ENCODE results near the gene INTS15. TPM values are rescaled to one million over a fixed set of nuclear protein-coding genes. Genes with fewer than 3 reads are reported as not detected.

Gene INTS15
- total RNA-seq, 2 experiments from 2014 or later = 33.0 to 40.9 TPM

GRCh38 chr7:6654113-6654841, 64.5 kb downstream of the INTS15 start:
- H4K20me1 ChIP-seq (ENCODE audit: insufficient read depth, low read length) = no peaks in the 10 kb centered on the region
- TF ChIP-seq EZH2phosphoT487 (IDR thresholded peaks at IDR 0.05; ENCODE audit: borderline replicate concordance, low read depth, low read length) (no peak), CTCF (conservative IDR thresholded peaks at IDR 0.05; ENCODE audit: low read length) (no peak)
- no peak overlapping the region for H3K27ac ChIP-seq (ENCODE audit: low read depth, low read length, poor library complexity, severe bottlenecking)
- intact Hi-C loops (cut with micrococcal nuclease; ENCODE audit: unreplicated experiment) = no loop called here
- H3K9me2 ChIP-seq (ENCODE audit: insufficient read depth, low read length) = no peaks in the 10 kb centered on the region
- no peak for DNase-seq (ENCODE audit: low spot score)
- H3K79me2 ChIP-seq (ENCODE audit: insufficient read depth, low read depth, low read length) = no peaks in the 10 kb centered on the region
- BruUV-seq (replicated peaks) = no TSS peak
- H3K4me1 ChIP-seq (ENCODE audit: insufficient read depth, low read length, poor library complexity, severe bottlenecking) = no peaks in the 10 kb centered on the region
- no peak overlapping the region for H3K4me3 ChIP-seq (ENCODE audit: low read depth, low read length, poor library complexity, severe bottlenecking)
- H3K4me2 ChIP-seq (ENCODE audit: low read length) = no peak overlapping the region
- H3K36me3 ChIP-seq (ENCODE audit: insufficient read depth, low read length) = peaks cover 55% of the 10 kb centered on the region
- POLR2A ChIA-PET = no interaction called here
- H2AFZ ChIP-seq (ENCODE audit: low read length) = no peak overlapping the region
- CTCF ChIA-PET (ENCODE audit: unreplicated experiment) = no interaction called here
- no peaks in the 10 kb centered on the region for H3K9me3 ChIP-seq (ENCODE audit: low read length)

GRCh38 chr7:6654842-6655610, 65.2 kb downstream of the INTS15 start:
- no TSS peak for BruUV-seq (replicated peaks)
- no peaks in the 10 kb centered on the region for H3K9me2 ChIP-seq (ENCODE audit: insufficient read depth, low read length)
- H3K79me2 ChIP-seq (ENCODE audit: insufficient read depth, low read depth, low read length) = no peaks in the 10 kb centered on the region
- no peaks in the 10 kb centered on the region for H4K20me1 ChIP-seq (ENCODE audit: insufficient read depth, low read length)
- H3K4me2 ChIP-seq (ENCODE audit: low read length) = no peak overlapping the region
- no peaks in the 10 kb centered on the region for H3K9me3 ChIP-seq (ENCODE audit: low read length)
- intact Hi-C loops (cut with micrococcal nuclease; ENCODE audit: unreplicated experiment) = no loop called here
- no peak overlapping the region for H2AFZ ChIP-seq (ENCODE audit: low read length)
- H3K27ac ChIP-seq (ENCODE audit: low read depth, low read length, poor library complexity, severe bottlenecking) = no peak overlapping the region
- no peak for DNase-seq (ENCODE audit: low spot score)
- ChIA-PET POLR2A (no interaction called here), CTCF (ENCODE audit: unreplicated experiment) (no interaction called here)
- peaks cover 47% of the 10 kb centered on the region for H3K36me3 ChIP-seq (ENCODE audit: insufficient read depth, low read length)
- H3K4me3 ChIP-seq (ENCODE audit: low read depth, low read length, poor library complexity, severe bottlenecking) = no peak overlapping the region
- TF ChIP-seq EZH2phosphoT487 (IDR thresholded peaks at IDR 0.05; ENCODE audit: borderline replicate concordance, low read depth, low read length) = no peak
- H3K4me1 ChIP-seq (ENCODE audit: insufficient read depth, low read length, poor library complexity, severe bottlenecking) = no peaks in the 10 kb centered on the region

- CTCF ChIA-PET (ENCODE audit: unreplicated experiment) = no interaction called here
- intact Hi-C loops (cut with micrococcal nuclease; ENCODE audit: unreplicated experiment) = no loop called here
- no peaks in the 10 kb centered on the region for H3K4me1 ChIP-seq (ENCODE audit: insufficient read depth, low read length, poor library complexity, severe bottlenecking)
- no peak for DNase-seq (ENCODE audit: low spot score)
- peaks cover 40% of the 10 kb centered on the region for H3K36me3 ChIP-seq (ENCODE audit: insufficient read depth, low read length)
- H3K27ac ChIP-seq (ENCODE audit: low read depth, low read length, poor library complexity, severe bottlenecking) = no peak overlapping the region
- H3K4me2 ChIP-seq (ENCODE audit: low read length) = no peak overlapping the region
- POLR2A ChIA-PET = no interaction called here
- H2AFZ ChIP-seq (ENCODE audit: low read length) = no peak overlapping the region
- H3K79me2 ChIP-seq (ENCODE audit: insufficient read depth, low read depth, low read length) = no peaks in the 10 kb centered on the region
- TF ChIP-seq EZH2phosphoT487 (IDR thresholded peaks at IDR 0.05; ENCODE audit: borderline replicate concordance, low read depth, low read length) = no peak
- TF ChIP-seq CTCF (conservative IDR thresholded peaks at IDR 0.05; ENCODE audit: low read length) = no peak
- no peaks in the 10 kb centered on the region for H4K20me1 ChIP-seq (ENCODE audit: insufficient read depth, low read length)
- no TSS peak for BruUV-seq (replicated peaks)
- no peak overlapping the region for H3K4me3 ChIP-seq (ENCODE audit: low read depth, low read length, poor library complexity, severe bottlenecking)
- H3K9me2 ChIP-seq (ENCODE audit: insufficient read depth, low read length) = no peaks in the 10 kb centered on the region
- no peaks in the 10 kb centered on the region for H3K9me3 ChIP-seq (ENCODE audit: low read length)
Measured at GRCh38 chr7:6655636-6656385, 66.0 kb downstream of the INTS15 start.
